Activated CD8-positive, alpha-beta memory T cell treated with anti-CD3 and anti-CD28 coated beads for 24 hours (primary cell): ENCODE data around the gene WNT7B.

Experiments
- DNase-seq: peaks from one replicate; pipeline ENCODE4 v3.0.0-alpha.2; 2020

The WNT7B gene

GRCh38 chr22:45949258-45949870, 27.6 kb downstream of the WNT7B start:
- DNase-seq, result no peak

- DNase-seq, result no peak
Observed at GRCh38 chr22:45948081-45948648, 28.8 kb downstream of the WNT7B start.

GRCh38 chr22:45946805-45947600, 30.0 kb downstream of the WNT7B start:
- DNase-seq, result no peak

DNA sequence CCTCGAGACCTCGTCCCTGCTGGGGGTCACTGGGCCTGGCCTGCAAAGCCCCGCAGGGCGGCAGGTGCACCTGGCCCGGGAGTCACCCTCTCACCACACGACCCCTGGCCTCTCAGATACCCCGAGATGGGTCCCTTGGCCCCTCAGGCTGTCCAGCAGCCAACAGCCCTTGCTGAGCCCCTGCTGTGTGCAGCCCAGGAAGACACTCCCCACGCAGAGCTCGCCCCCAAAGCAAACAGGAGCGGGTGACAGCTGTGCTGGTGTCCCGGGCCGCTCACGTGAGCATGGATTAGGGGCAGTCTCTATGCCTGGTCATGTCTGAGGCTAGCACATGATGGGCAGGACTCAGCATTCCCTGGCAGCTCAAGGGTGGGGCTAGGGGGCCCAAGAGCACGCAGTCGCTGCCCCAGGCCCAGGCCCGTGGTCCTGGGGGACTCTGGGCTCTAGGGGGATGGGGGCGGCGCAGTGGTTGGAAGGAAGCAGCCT, 31.3 kb downstream of the WNT7B start:
- no peak for DNase-seq

- DNase-seq, result no peak
Observed at GRCh38 chr22:45942787-45943493, 34.0 kb downstream of the WNT7B start.

- no peak for DNase-seq
Observed at GRCh38 chr22:45942344-45942743, 34.6 kb downstream of the WNT7B start.

DNA sequence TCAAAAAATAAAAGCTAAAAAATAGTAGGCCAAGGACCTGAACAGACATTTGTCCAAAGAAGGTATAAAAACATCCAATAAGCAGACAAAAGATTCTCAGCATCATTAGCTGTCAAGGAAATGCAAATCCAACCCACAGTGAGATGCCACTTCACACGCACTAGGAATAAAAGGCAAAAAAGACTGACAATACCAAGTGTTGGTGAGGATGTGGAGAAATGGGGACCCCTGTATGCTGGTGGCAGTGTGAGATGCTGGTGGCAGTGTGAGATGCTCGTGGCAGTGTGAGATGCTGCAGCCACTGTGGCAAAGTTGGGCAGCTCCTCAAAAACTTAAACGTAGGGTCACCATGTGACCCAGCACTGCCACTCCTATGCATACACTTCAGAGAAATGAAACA, 38.0 kb downstream of the WNT7B start:
- no peak for DNase-seq

DNA sequence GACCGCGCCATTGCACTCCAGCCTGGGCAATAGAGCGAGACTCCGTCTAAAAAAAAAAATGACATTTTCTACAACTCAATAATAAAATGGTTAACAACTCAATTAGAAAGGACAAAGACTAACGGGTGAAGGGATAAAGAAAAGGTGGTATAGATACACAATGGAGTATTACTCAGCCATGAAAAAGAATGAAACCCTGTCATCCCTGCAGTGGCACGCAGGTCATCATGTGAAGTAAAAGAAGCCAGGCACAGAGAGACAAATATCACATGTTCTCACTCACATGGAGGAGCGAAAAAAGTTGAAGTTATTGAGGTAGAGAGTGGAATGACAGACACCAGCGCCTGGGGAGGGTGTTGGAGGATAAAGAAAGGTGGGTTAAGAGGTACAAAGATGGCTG, 39.0 kb downstream of the WNT7B start:
- no peak for DNase-seq

- DNase-seq, result no peak
Observed at GRCh38 chr22:45935573-45935972, 41.4 kb downstream of the WNT7B start.

DNA sequence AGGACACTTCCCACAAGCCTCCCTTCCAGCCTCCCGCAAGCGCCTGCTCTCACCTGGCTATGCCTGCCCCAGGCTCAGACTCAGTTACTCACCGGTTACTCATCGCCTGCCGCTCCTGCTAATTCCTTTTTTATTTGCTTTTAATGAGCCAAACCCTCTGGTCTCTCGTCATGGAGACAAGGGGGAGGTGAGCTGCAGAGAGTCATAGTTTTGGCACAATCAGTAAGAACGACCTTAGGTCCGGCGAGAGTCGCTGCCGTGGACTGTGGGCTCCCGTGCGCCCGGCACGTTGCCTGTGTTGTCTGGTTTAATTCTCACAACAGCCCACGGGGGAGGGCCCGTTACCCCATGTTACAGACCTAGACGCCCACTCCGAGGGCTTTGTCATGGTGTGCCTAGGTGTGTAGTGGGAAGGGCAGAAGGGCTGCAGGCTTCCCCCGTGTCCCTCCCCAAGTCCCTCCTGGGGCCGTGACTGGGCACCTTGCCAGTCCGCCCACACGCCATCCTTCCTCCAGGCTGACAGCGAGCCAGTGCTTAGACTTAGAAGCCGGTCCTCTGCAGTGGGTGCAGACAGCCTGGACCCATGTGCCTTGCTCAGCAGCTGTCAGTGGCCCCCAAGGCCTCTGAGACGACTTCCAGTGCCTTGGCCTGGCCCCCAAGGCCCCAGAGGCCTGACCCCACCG, 42.2 kb downstream of the WNT7B start:
- no peak for DNase-seq

- no peak for DNase-seq
Observed at GRCh38 chr22:45934168-45934564, 42.8 kb downstream of the WNT7B start.

- no peak for DNase-seq
Observed at GRCh38 chr22:45933506-45934167, 43.3 kb downstream of the WNT7B start.

DNA sequence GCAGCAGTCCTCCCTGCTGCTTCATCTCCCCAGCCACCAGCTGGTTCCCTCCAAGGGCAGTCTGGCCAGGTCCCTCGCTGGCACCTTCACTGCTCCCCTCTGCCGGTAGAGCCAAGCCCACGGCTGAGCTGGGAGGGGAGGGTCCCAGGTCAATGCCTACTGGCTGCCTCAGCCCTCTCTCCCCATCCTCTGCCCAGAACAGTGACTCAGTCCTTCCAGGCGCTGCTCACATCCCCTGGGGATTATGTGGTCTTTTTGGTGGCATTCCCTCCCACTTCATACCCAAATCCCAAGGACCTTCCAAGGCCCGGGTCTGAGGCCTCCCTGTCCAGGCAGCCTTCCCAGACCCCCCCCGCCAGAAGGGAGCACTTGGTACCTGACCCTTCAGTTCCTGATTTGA, 44.9 kb downstream of the WNT7B start:
- no peak for DNase-seq

GRCh38 chr22:45931042-45931441, 45.9 kb downstream of the WNT7B start:
- no peak for DNase-seq

DNA sequence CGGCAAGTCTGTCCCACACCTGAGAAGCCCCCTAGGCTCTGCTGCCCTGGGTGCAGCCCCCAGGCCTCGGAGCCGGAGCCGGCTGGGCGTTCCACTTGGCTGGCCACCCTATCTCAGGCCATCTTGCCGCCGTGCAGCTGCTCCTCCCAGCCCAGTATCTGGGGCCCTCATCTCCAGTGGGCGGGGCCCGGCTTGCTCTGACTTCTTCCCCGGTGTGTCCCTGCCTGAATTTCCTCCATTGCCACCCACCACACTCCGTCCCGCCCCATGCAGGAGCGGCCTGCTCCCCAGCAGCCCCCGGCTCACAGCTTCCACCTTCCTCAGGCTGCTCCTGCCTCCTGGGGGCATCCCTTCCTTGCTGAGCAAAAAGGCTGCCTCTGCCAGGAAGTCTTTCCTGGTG, 46.6 kb downstream of the WNT7B start:
- no peak for DNase-seq

DNA sequence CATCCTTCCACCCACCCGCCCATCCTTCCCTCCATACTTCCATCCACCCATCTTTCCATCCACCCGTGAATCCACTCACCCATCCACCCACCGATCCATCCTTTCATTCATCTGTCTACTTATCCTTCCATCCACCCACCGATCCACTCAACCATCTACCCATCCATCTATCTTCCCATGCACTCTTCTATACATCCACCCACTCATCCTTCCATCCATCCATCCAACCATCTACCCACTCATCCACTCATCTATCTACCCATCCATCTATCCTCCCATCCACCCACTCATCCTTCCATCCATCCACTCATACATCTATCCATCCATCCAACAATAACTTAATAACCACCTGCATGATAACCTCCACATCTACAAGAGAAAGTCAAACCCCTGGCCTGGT, 47.3 kb downstream of the WNT7B start:
- no peak for DNase-seq

DNA sequence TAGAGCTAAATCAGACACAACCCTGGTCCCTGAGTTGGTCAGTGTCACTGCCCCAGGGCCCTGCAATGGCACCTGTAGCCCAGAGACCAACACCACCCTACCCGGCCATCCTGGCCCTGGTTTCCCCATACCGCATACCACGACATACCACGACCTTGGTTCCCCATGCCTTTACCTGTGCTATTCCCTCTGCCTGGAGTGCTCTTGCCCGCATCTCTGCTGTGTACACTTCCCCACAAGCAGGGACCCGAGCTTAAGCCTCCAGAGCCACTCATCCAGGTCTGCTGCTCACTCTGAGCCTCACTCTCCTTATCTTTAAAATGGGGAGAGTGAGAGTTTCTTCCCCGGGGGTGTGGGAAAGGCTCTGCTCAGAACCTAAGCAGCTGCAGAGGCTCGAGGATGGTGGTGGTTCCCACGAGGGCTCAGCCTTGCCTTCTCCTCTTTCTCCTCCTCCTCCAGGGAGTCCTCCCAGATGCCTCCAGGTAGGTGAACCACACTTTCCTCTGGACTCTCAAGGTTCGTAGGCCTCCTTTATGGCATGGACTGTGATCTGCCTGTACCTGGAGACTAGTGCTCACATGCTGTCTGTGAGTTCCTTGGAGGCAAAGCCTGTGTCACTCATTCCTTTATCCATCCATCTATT, 48.1 kb downstream of the WNT7B start:
- no peak for DNase-seq

DNA sequence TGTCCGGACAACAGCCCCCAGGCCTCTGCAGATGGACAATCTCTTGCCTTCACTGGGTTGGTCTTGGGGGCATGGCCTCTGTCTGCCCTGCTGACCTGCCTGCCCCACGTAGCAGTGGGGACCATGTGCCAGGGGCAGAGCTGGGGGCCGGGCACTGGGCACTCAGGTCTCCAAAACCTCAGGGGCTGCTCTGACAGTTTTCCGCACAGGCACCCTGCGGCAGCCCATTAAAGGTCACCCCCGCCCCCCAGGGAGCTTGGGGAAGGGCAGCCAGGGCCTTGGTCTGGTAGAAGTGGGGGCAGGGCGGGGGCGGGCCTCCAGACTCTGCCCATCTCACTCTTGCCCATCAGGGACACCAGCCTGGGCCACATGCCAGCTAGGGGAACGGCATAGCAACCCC, 49.9 kb downstream of the WNT7B start:
- DNase-seq, result no peak

- no peak for DNase-seq
Observed at GRCh38 chr22:45926433-45926832, 50.5 kb downstream of the WNT7B start.

DNA sequence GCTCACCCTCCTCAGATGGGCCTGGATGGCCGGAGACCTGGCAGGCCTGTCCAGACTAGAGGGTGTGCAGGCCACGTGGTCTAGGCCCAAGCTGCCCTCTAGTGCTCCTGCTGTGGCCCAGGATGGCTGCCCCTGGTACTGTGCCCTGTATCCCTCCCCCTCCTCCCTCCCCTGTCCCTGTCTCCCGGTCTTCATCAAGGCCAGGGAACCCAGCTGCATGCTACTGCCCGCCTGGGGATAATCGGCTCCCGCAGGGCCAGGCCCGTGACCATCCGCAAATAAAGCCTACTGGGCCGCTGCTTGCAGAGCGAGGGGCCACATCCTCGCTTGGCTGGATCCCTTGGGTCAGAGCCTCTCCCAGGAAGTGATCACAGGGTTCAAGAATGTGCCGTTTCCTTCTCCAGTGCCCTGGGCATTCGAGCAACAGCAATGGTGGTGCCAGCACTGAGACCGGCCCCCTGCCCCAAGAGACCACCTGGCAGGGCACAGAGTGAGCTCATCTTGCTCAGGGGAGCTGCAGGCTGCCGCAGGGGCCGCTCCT, 51.1 kb downstream of the WNT7B start:
- no peak for DNase-seq

- no peak for DNase-seq
Observed at GRCh38 chr22:45923835-45924234, 53.1 kb downstream of the WNT7B start.

DNA sequence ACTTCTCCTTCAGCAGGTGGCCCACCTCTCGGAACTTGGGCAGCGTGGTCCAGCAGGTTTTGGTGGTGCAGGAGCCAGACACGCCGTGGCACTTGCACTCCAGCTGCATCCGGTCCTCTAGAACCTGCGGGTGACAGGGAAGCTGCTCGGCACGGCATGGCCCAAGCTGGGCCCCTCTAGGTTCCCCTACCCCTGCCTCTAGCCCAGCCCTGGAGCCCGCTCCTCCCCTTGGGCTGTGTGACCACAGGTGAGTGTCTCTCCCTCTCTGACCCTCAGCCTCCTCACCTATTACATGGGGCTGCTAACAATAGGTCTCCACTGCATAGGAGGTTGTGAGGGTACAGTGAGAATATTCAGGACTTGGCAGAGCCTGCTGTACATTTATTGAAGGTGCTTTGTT, 53.8 kb downstream of the WNT7B start:
- no peak for DNase-seq
